Activated naive CD4-positive, alpha-beta T cell treated with anti-CD3 and anti-CD28 coated beads for 36 hours (primary cell): ENCODE results near the gene CDC25B. TPM values are rescaled to one million over a fixed set of nuclear protein-coding genes. Genes with fewer than 3 reads are reported as not detected.
A peak's percentile ranks its signal among the peaks of the same experiment; 100 is the strongest.
"Not testable (repeated sequence)": the region's sequence is repeated elsewhere in the genome, so short reads cannot be mapped to it uniquely, and the experiment has no call there.

Source experiments
- CTCF ChIA-PET: fragments of 350-600 bp; sonication (Branson Sonifier 250); formaldehyde crosslinking; loops from one replicate; lab custom pipeline; 2021; ENCODE audit warnings: antibody characterized with exemption; lab: Charles Lee
- DNase-seq: peaks from one replicate; pipeline ENCODE4 v3.0.0-alpha.2; 2020
- H3K27ac Mint-ChIP-seq: one replicate; pipeline ENCODE4 v1.8.0; 2021; ENCODE audit warnings: mild to moderate bottlenecking, mixed read lengths
- H3K27me3 Mint-ChIP-seq: one replicate; pipeline ENCODE4 v1.8.0; 2021; ENCODE audit warnings: low read depth, mixed read lengths
- H3K36me3 Mint-ChIP-seq: one replicate; pipeline ENCODE4 v1.8.0; 2021; ENCODE audit warnings: low read depth, mixed read lengths
- H3K4me1 Mint-ChIP-seq: one replicate; pipeline ENCODE4 v1.8.0; 2021; ENCODE audit warnings: low read depth, mixed read lengths
- H3K4me3 Mint-ChIP-seq: one replicate; pipeline ENCODE4 v1.8.0; 2021; ENCODE audit warnings: mild to moderate bottlenecking, moderate library complexity, mixed read lengths
- H3K9me3 Mint-ChIP-seq: one replicate; pipeline ENCODE4 v1.8.0; 2021; ENCODE audit warnings: mixed read lengths
- intact Hi-C: fragments of 100-400 bp; cut with micrococcal nuclease; formaldehyde crosslinking; loops from one replicate; pipeline ENCODE4 v1.15.1; 2023
- total RNA-seq, 2 experiments: library from RNA; stranded (reverse); gene quantifications; one replicate each; pipeline ENCODE4 v1.2.3, GENCODE V29; 2021

Gene CDC25B
- total RNA-seq, 2 experiments from 2014 or later, result 94.8 to 97.7 TPM

- Mint-ChIP-seq H3K27me3 (no peaks in the 10 kb centered on the region), H3K9me3 (no peaks in the 10 kb centered on the region), H3K4me1 (peaks cover 12% of the 10 kb centered on the region), H3K4me3 (no peak overlapping the region), H3K36me3 (peaks cover 4% of the 10 kb centered on the region), H3K27ac (no peak overlapping the region)
- CTCF ChIA-PET, result interaction anchor here (1.2 kb wide), 1 partner anchor 14 kb away, joined by 3 read pairs; no protein-coding TSS in a partner anchor
- DNase-seq, result no peak
- intact Hi-C loops, result no loop called here
These were observed 29.4 kb downstream of the CDC25B start for GRCh38 chr20:3825526-3825925.

GRCh38 chr20:3826420-3826819, 30.3 kb downstream of the CDC25B start:
- Mint-ChIP-seq H3K36me3 (peaks cover 4% of the 10 kb centered on the region), H3K27me3 (no peaks in the 10 kb centered on the region), H3K9me3 (no peaks in the 10 kb centered on the region), H3K4me3 (no peak overlapping the region), H3K4me1 (peaks cover 7% of the 10 kb centered on the region), H3K27ac (no peak overlapping the region)
- intact Hi-C loops, result no loop called here
- CTCF ChIA-PET, result interaction anchor here (1.2 kb wide), 1 partner anchor 13 kb away, joined by 3 read pairs; no protein-coding TSS in a partner anchor
- DNase-seq, result no peak

GRCh38 chr20:3828798-3829197, 32.7 kb downstream of the CDC25B start:
- Mint-ChIP-seq H3K4me1 (no peaks in the 10 kb centered on the region), H3K27me3 (no peaks in the 10 kb centered on the region), H3K27ac (no peak overlapping the region), H3K9me3 (no peaks in the 10 kb centered on the region), H3K4me3 (no peak overlapping the region), H3K36me3 (peaks cover 6% of the 10 kb centered on the region)
- CTCF ChIA-PET, result no interaction called here
- no peak for DNase-seq
- intact Hi-C loops, result no loop called here

- intact Hi-C loops, H3K4me3 Mint-ChIP-seq, DNase-seq, H3K4me1 Mint-ChIP-seq, H3K9me3 Mint-ChIP-seq, H3K36me3 Mint-ChIP-seq, H3K27ac Mint-ChIP-seq, H3K27me3 Mint-ChIP-seq: not testable (repeated sequence)
- CTCF ChIA-PET, result interaction anchor here (1.0 kb wide), 1 partner anchor 63 kb away, joined by 3 read pairs; no protein-coding TSS in a partner anchor
These were observed 33.8 kb downstream of the CDC25B start for GRCh38 chr20:3829891-3830290.

GRCh38 chr20:3836132-3836531, 40.0 kb downstream of the CDC25B start:
- Mint-ChIP-seq H3K27ac (no peak overlapping the region), H3K27me3 (no peaks in the 10 kb centered on the region), H3K4me3 (no peak overlapping the region), H3K36me3 (peaks cover 2% of the 10 kb centered on the region), H3K9me3 (no peaks in the 10 kb centered on the region), H3K4me1 (peaks cover 6% of the 10 kb centered on the region)
- no peak for DNase-seq
- intact Hi-C loops, result no loop called here
- CTCF ChIA-PET, result interaction anchor here (0.9 to 1.3 kb wide), 2 partner anchors 16 to 21 kb away, joined by 3 to 4 read pairs; partner anchors contain the start of gene AP5S1

- H3K27me3 Mint-ChIP-seq, result no peaks in the 10 kb centered on the region
- intact Hi-C loops, result no loop called here
- no peaks in the 10 kb centered on the region for H3K9me3 Mint-ChIP-seq
- H3K27ac Mint-ChIP-seq, result no peak overlapping the region
- H3K4me1 Mint-ChIP-seq, result peaks cover 6% of the 10 kb centered on the region
- no peaks in the 10 kb centered on the region for H3K36me3 Mint-ChIP-seq
- no peak for DNase-seq
- no peak overlapping the region for H3K4me3 Mint-ChIP-seq
- CTCF ChIA-PET, result interaction anchor here (1.0 to 1.6 kb wide), 2 partner anchors 13 to 16 kb away, joined by 3 to 4 read pairs; no protein-coding TSS in a partner anchor
These were observed 43.2 kb downstream of the CDC25B start for GRCh38 chr20:3839328-3839727.

- CTCF ChIA-PET, result interaction anchor here (1.6 kb wide), 1 partner anchor 14 kb away, joined by 3 read pairs; no protein-coding TSS in a partner anchor
- DNase-seq, H3K27ac Mint-ChIP-seq, H3K27me3 Mint-ChIP-seq, H3K4me3 Mint-ChIP-seq, H3K4me1 Mint-ChIP-seq, H3K36me3 Mint-ChIP-seq, intact Hi-C loops, H3K9me3 Mint-ChIP-seq: not testable (repeated sequence)
These were observed 44.1 kb downstream of the CDC25B start for GRCh38 chr20:3840201-3840600.

- intact Hi-C loops, result no loop called here
- peaks cover 12% of the 10 kb centered on the region for H3K4me1 Mint-ChIP-seq
These were observed 46.3 kb downstream of the CDC25B start for GRCh38 chr20:3842348-3842930.

GRCh38 chr20:3843490-3843889, 47.4 kb downstream of the CDC25B start:
- Mint-ChIP-seq H3K4me1 (peaks cover 22% of the 10 kb centered on the region), H3K27ac (no peak overlapping the region), H3K36me3 (peaks cover 2% of the 10 kb centered on the region), H3K4me3 (no peak overlapping the region), H3K27me3 (no peaks in the 10 kb centered on the region), H3K9me3 (no peaks in the 10 kb centered on the region)
- CTCF ChIA-PET, result interaction anchor here (0.8 kb wide), 1 partner anchor 44 kb away, joined by 4 read pairs; no protein-coding TSS in a partner anchor
- intact Hi-C loops, result no loop called here
- no peak for DNase-seq

More at GRCh38 chr20:3842348-3842930, 46.3 kb downstream of the CDC25B start:
- Mint-ChIP-seq H3K9me3 (no peaks in the 10 kb centered on the region), H3K4me3 (no peak overlapping the region), H3K27ac (no peak overlapping the region), H3K27me3 (no peaks in the 10 kb centered on the region), H3K36me3 (no peaks in the 10 kb centered on the region)
- CTCF ChIA-PET, result interaction anchor here (0.8 kb wide), 1 partner anchor 45 kb away, joined by 4 read pairs; no protein-coding TSS in a partner anchor
- no peak for DNase-seq

GRCh38 chr20:3843990-3844619, 48.0 kb downstream of the CDC25B start:
- H3K27ac Mint-ChIP-seq, H3K9me3 Mint-ChIP-seq, H3K36me3 Mint-ChIP-seq, DNase-seq, H3K4me3 Mint-ChIP-seq, H3K27me3 Mint-ChIP-seq, intact Hi-C loops: not testable (repeated sequence)
- H3K4me1 Mint-ChIP-seq, result peaks cover 26% of the 10 kb centered on the region
- CTCF ChIA-PET, result interaction anchor here (0.6 to 1.7 kb wide), 2 partner anchors 23 to 55 kb away, joined by 3 read pairs; partner anchors contain the start of gene AP5S1

- peaks cover 8% of the 10 kb centered on the region for H3K36me3 Mint-ChIP-seq
- no peak for DNase-seq
- H3K4me1 Mint-ChIP-seq, result peaks cover 29% of the 10 kb centered on the region
- no peaks in the 10 kb centered on the region for H3K9me3 Mint-ChIP-seq
- CTCF ChIA-PET, result no interaction called here
- intact Hi-C loops, result loop anchor here (1.0 to 2.0 kb wide), 6 partner anchors 26 to 94 kb away; partner anchors contain the start of genes AP5S1, CDC25B, CENPB and PANK2
- peak overlapping the region; percentile 83 for H3K27ac Mint-ChIP-seq
- H3K27me3 Mint-ChIP-seq, result no peaks in the 10 kb centered on the region
- peak overlapping the region; percentile 85 for H3K4me3 Mint-ChIP-seq
These were observed 50.2 kb downstream of the CDC25B start for GRCh38 chr20:3846378-3846739.

- H3K27ac Mint-ChIP-seq, result peak within 1 kb of the TSS; percentile 83
- intact Hi-C loops, result loop anchor here (1.0 to 2.0 kb wide), 6 partner anchors 27 to 94 kb away; partner anchors contain the start of genes AP5S1, CDC25B, CENPB and PANK2
- H3K9me3 Mint-ChIP-seq, result no peaks in the 10 kb centered on the region
- CTCF ChIA-PET, result no interaction called here
- DNase-seq, result peak; percentile 84
- H3K27me3 Mint-ChIP-seq, result no peaks in the 10 kb centered on the region
- peaks cover 29% of the 10 kb centered on the region for H3K4me1 Mint-ChIP-seq
- H3K4me3 Mint-ChIP-seq, result peak within 1 kb of the TSS; percentile 85
- peaks cover 8% of the 10 kb centered on the region for H3K36me3 Mint-ChIP-seq
These were observed 50.8 kb downstream of the CDC25B start, which contains the start of gene MAVS for GRCh38 chr20:3846740-3847428. TSS of gene MAVS (plus strand) at chr20:3846834. CDS start at chr20:3854625, 7,791 bp downstream.
